Nephron progenitor cell (in vitro differentiated cells): ENCODE results near the gene MRPL23.
A peak's percentile ranks its signal among the peaks of the same experiment; 100 is the strongest.

Source experiments
- DNase-seq: peaks from one replicate; pipeline ENCODE4 v3.0.0; 2021
- H3K27ac Mint-ChIP-seq: 2 replicates; pipeline ENCODE4 v1.8.0; 2021; ENCODE audit warnings: mild to moderate bottlenecking, moderate library complexity, mixed read lengths
- H3K27me3 Mint-ChIP-seq: 2 replicates; pipeline ENCODE4 v1.8.0; 2021; ENCODE audit warnings: mild to moderate bottlenecking, low read depth, mixed read lengths; ENCODE audit not compliant: poor library complexity
- H3K36me3 Mint-ChIP-seq: 2 replicates; pipeline ENCODE4 v1.8.0; 2021; ENCODE audit warnings: low read depth, mixed read lengths
- H3K4me1 Mint-ChIP-seq: 2 replicates; pipeline ENCODE4 v1.8.0; 2021; ENCODE audit warnings: mixed read lengths
- H3K4me3 Mint-ChIP-seq: 2 replicates; pipeline ENCODE4 v1.8.0; 2021; ENCODE audit warnings: mild to moderate bottlenecking, moderate library complexity, mixed read lengths
- H3K9me3 Mint-ChIP-seq: 2 replicates; pipeline ENCODE4 v1.8.0; 2021; ENCODE audit warnings: mild to moderate bottlenecking, moderate library complexity, mixed read lengths
- CTCF ChIP-seq: fragments of 200-600 bp; sonication (generic); IDR thresholded peaks from 2 replicates; pipeline ENCODE4 v1.5.0; 2021; ENCODE audit warnings: antibody characterized with exemption

The MRPL23 gene

GRCh38 chr11:1946812-1947484 lies at the start of gene MRPL23:
MRPL23 (plus strand) TSS chr11:1947332; CDS start chr11:1947363, 31 bp downstream.
- Mint-ChIP-seq H3K27ac (no peak within 1 kb of the TSS), H3K9me3 (no peaks in the 10 kb centered on the region), H3K4me1 (peaks cover 20% of the 10 kb centered on the region), H3K4me3 (no peak within 1 kb of the TSS), H3K36me3 (no peaks in the 10 kb centered on the region), H3K27me3 (no peaks in the 10 kb centered on the region)
- no peak for TF ChIP-seq CTCF
- no peak for DNase-seq

DNA sequence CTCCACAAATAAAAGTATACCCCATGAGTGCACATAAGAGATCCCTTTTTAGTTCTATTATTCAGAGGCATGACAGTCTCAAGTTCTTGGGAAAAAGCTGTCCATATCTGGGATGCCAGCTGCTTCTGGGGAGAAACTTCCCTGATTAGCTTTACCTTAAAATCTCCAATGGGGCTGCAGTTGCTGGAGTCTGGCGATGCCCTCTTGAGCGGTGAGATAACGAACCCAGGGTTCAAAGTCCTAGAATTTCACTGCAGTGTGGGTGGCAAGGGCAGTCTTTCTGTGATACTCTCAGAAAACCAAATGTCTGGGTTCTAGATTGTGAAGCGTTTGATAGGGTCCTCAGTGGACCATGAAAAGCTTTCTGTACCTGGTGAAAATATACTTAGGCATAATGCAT lies 48.0 kb upstream of the MRPL23 start:
- TF ChIP-seq CTCF, result no peak
- Mint-ChIP-seq H3K36me3 (no peaks in the 10 kb centered on the region), H3K4me1 (peaks cover 23% of the 10 kb centered on the region), H3K27ac (no peak overlapping the region), H3K9me3 (no peaks in the 10 kb centered on the region), H3K27me3 (peaks cover 3% of the 10 kb centered on the region), H3K4me3 (no peak overlapping the region)
- DNase-seq, result no peak

- H3K4me1 Mint-ChIP-seq, result peaks cover 19% of the 10 kb centered on the region
- peaks cover 5% of the 10 kb centered on the region for H3K27me3 Mint-ChIP-seq
- no peak for DNase-seq
- H3K4me3 Mint-ChIP-seq, result no peak overlapping the region
- H3K27ac Mint-ChIP-seq, result no peak overlapping the region
- no peak for TF ChIP-seq CTCF
- H3K9me3 Mint-ChIP-seq, result no peaks in the 10 kb centered on the region
- no peaks in the 10 kb centered on the region for H3K36me3 Mint-ChIP-seq
Measured at GRCh38 chr11:1899686-1900085, 47.4 kb upstream of the MRPL23 start.

- Mint-ChIP-seq H3K36me3 (no peaks in the 10 kb centered on the region), H3K27ac (peak overlapping the region; percentile 27), H3K4me3 (no peak overlapping the region), H3K9me3 (no peaks in the 10 kb centered on the region), H3K4me1 (peaks cover 26% of the 10 kb centered on the region), H3K27me3 (peaks cover 9% of the 10 kb centered on the region)
- DNase-seq, result no peak
- no peak for TF ChIP-seq CTCF
Measured at GRCh38 chr11:1906181-1906580, 41.0 kb upstream of the MRPL23 start.

- no peak for TF ChIP-seq CTCF
- Mint-ChIP-seq H3K4me3 (no peak overlapping the region), H3K27ac (peak overlapping the region; percentile 21), H3K36me3 (no peaks in the 10 kb centered on the region), H3K9me3 (no peaks in the 10 kb centered on the region), H3K27me3 (peaks cover 9% of the 10 kb centered on the region), H3K4me1 (peaks cover 26% of the 10 kb centered on the region)
- DNase-seq, result no peak
Measured at GRCh38 chr11:1906611-1907423, 40.3 kb upstream of the MRPL23 start.
